Measurements from ENCODE around the gene MICAL3. TPM values are rescaled to one million over a fixed set of nuclear protein-coding genes. Genes with fewer than 3 reads are reported as not detected.

The MICAL3 gene
- total RNA-seq, 4 donors from 2014 or later: 45.2 to 56.3 (median 46.3) TPM

GRCh38 chr22:17884893-17885292, 139.5 kb downstream of the MICAL3 start:
- Histone ChIP-seq H3K27me3 (no peaks in the 10 kb centered on the region), H3K36me3 (peaks cover 0 to 83% (median 0%) of the 10 kb centered on the region in 3 donors), H3K4me3 (no peak overlapping the region), H3K9me3 (no peaks in the 10 kb centered on the region), H3K27ac (peak overlapping the region in 1 of 4 donors; percentile 45), H3K4me1 (peaks cover 0 to 16% (median 2%) of the 10 kb centered on the region in 4 donors)
- DNase-seq (ENCODE audit: low spot score in 2 of 2): no peak
- 54 to 61% methylated on average over 8 of the region's 8 CpGs for whole genome bisulfite sequencing, 2 donors
- no peak for TF ChIP-seq POLR2A (IDR thresholded peaks at IDR 0.05)
- TF ChIP-seq EP300 (IDR thresholded peaks at IDR 0.05): no peak
- no peak for TF ChIP-seq CTCF (IDR thresholded peaks at IDR 0.05)

GRCh38 chr22:17884084-17884483, 140.3 kb downstream of the MICAL3 start:
- peak overlapping the region in 1 of 4 donors; percentile 45 for H3K27ac ChIP-seq
- H3K4me3 ChIP-seq: no peak overlapping the region
- H3K9me3 ChIP-seq: no peaks in the 10 kb centered on the region
- no peak for DNase-seq (ENCODE audit: low spot score in 2 of 2)
- H3K27me3 ChIP-seq: no peaks in the 10 kb centered on the region
- 64 to 72% methylated on average over 6 of the region's 6 CpGs for WGBS, 2 donors
- TF ChIP-seq EP300 (IDR thresholded peaks at IDR 0.05) (no peak), CTCF (IDR thresholded peaks at IDR 0.05) (no peak), POLR2A (IDR thresholded peaks at IDR 0.05) (no peak)
- H3K4me1 ChIP-seq: peaks cover 0 to 16% (median 2%) of the 10 kb centered on the region in 4 donors
- peaks cover 0 to 91% (median 0%) of the 10 kb centered on the region in 3 donors for H3K36me3 ChIP-seq

- peaks cover 0 to 87% (median 0%) of the 10 kb centered on the region in 3 donors for H3K36me3 ChIP-seq
- H3K4me1 ChIP-seq: peaks cover 0 to 23% (median 2%) of the 10 kb centered on the region in 4 donors
- TF ChIP-seq CTCF (IDR thresholded peaks at IDR 0.05) (no peak), EP300 (IDR thresholded peaks at IDR 0.05) (no peak), POLR2A (IDR thresholded peaks at IDR 0.05) (no peak)
- no peaks in the 10 kb centered on the region for H3K27me3 ChIP-seq
- H3K9me3 ChIP-seq: no peaks in the 10 kb centered on the region
- H3K27ac ChIP-seq: peak overlapping the region in 1 of 4 donors; percentile 45
- 87 to 91% methylated on average over 9 of the region's 9 CpGs for WGBS, 2 donors
- DNase-seq (ENCODE audit: low spot score in 2 of 2): no peak
- H3K4me3 ChIP-seq: no peak overlapping the region
Observed at GRCh38 chr22:17883356-17883755, 141.0 kb downstream of the MICAL3 start.

GRCh38 chr22:17882727-17883126, 141.6 kb downstream of the MICAL3 start:
- Histone ChIP-seq H3K36me3 (peaks cover 0 to 81% (median 0%) of the 10 kb centered on the region in 3 donors), H3K4me3 (no peak overlapping the region)
- WGBS, 2 donors: 88 to 93% methylated on average over 8 of the region's 8 CpGs

More at GRCh38 chr22:17882727-17883126, 141.6 kb downstream of the MICAL3 start:
- no peaks in the 10 kb centered on the region for H3K9me3 ChIP-seq
- H3K27me3 ChIP-seq: no peaks in the 10 kb centered on the region
- H3K27ac ChIP-seq: no peak overlapping the region
- no peak for DNase-seq (ENCODE audit: low spot score in 2 of 2)
- H3K4me1 ChIP-seq: peaks cover 0 to 26% (median 2%) of the 10 kb centered on the region in 4 donors
- TF ChIP-seq CTCF (IDR thresholded peaks at IDR 0.05): no peak
- no peak for TF ChIP-seq EP300 (IDR thresholded peaks at IDR 0.05)
- TF ChIP-seq POLR2A (IDR thresholded peaks at IDR 0.05): no peak

Measured in tibial nerve (tissue), 4 donors.